ENCODE results near the gene BAD.

BAD gene

DNA sequence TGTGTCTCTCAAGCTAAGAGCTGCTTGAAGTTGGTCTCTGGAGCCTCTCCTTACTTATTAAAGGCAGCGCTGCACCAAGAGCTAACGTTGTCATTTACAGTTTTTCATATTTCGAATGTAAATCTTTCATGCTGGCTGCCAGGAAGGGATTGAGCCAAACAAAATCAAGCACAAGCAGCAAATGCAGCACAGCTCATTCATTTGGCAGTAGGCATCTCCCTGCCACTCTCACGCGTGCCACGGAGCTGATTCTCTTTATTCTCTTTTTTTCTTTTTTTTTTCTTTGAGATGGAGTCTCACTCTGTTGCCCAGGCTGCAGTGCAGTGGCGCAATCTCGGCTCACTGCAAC, 51.5 kb downstream of the BAD start:
- in situ Hi-C loops (cut with MboI; ENCODE audit: low sequenced_read_pairs), result no loop called here

DNA sequence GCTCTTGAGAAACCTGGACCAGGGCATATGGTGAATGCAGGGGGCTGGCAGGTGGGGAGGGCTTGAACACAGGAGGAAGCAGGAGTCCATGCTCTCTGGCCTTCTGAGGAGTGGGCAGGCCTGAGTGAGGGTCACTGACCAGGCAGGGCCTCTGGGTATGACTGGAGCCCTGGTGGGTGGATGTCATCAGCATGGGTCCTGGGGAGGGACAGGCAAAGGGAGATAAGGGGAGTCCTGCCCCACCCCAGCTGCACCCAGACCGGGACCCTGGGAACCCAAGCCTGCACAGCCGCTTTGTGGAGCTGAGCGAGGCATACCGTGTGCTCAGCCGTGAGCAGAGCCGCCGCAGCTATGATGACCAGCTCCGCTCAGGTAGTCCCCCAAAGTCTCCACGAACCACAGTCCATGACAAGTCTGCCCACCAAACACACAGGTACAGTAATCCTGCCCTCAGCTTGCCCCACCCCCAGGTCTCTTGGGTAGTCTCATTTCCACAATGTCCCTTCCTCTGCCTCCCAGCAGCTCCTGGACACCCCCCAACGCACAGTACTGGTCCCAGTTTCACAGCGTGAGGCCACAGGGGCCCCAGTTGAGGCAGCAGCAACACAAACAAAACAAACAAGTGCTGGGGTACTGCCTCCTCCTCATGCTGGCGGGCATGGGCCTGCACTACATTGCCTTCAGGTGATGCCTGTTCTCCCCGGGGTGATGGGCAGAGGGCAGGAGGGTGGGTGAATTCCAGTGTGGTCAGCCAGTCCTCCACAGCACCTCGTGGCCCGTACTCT, 52.1 kb downstream of the BAD start:
- in situ Hi-C loops (cut with MboI; ENCODE audit: low sequenced_read_pairs), result no loop called here

DNA sequence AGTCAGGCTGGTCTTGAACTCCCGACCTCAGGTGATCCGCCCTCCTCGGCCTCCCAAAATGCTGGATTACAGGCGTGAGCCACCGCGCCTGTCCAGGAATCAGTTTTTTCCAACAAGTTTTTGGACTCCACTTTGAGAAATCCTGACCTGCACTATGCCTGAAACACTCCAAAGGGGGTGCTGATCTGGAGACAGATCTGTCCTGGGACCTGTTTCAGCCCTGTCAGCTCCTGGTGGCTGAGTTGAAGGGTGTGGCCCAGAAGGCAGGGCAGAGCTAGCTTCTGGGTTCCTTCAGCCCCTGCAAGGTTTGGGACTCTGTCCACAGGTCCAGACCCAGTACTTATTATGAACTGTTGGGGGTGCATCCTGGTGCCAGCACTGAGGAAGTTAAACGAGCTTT, 52.9 kb downstream of the BAD start:
- in situ Hi-C loops (cut with MboI; ENCODE audit: low sequenced_read_pairs), result no loop called here

DNA sequence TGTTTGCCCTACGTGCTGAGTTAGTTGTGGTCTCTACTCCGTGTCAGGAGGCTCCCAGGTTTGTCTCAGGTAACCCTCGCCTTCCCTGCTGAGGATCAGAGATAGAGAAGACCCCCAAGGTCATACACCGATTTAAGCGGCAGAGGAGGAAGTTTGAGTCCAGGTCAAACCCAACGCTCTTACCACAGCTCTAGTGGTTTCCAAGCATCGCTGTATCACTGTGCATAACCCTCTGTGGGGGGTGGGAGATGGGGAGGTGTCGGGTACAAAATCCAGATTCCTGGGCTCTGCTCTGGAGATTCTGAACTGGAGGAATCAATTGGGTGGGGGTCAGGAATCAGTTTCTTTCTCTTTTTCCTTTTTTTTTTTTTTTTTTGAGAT, 53.5 kb downstream of the BAD start:
- in situ Hi-C loops (cut with MboI; ENCODE audit: low sequenced_read_pairs), result no loop called here

DNA sequence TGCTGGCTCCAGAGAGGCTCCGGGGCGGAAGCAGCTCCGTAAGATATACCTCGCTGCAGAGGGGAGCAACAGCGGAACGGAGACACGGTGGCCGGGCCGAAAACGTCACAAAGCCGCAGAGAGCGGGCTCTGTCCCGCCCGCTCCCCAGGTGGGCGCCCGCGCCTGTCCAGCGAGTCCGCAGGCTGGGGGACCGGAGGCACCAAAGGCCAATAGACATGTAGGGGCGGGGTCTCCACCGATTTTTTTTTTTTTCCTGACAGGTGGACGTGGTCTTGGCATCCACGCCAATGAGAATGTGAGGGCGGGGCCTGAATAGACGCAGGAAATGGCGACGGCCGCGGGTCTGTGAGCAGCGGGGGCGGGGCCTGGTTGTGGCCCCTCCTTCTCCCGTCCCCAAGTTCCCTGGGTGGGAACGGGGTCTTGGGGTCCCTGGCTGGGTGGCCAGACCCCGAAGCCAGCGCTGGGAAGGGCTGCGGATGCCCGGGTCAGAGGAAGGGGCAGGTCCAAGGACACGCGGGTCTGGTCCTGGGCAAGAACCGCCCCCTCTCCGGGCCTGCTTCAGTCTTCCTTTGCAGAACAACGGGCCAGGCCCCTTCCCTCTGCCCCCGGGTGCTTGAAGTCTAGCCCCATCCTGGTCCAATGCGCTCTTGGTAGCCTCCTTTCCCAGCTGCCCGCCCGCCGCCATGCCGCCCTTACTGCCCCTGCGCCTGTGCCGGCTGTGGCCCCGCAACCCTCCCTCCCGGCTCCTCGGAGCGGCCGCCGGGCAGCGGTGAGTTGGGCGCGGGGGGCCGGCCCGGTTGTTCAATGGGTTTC, 54.1 kb downstream of the BAD start, which contains the start of gene DNAJC4:
DNAJC4 (plus strand) TSS at position 378 of the 814 bp plus-strand sequence; CDS start at position 685, 307 bp downstream.
- in situ Hi-C loops (cut with MboI; ENCODE audit: low sequenced_read_pairs), result no loop called here

DNA sequence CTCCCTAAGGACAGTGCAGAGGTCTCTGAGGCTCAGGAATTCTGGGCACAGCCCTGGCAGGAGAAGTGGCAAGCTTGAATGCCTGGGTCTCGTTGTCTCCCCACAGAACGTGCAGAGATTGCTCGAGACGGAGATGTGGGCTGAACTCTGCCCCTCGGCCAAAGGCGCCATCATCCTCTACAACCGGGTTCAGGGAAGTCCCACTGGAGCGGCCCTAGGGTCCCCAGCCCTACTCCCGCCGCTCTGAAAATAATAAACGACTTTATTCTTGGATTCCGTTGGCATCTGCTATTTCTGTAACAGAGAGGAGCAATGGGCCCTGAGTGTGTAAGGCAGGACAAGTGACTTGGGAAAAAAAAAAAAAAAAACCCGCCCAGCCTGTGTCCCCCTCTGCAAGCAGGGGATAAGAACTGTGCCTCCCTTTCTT, 54.7 kb downstream of the BAD start:
- in situ Hi-C loops (cut with MboI; ENCODE audit: low sequenced_read_pairs), result no loop called here

DNA sequence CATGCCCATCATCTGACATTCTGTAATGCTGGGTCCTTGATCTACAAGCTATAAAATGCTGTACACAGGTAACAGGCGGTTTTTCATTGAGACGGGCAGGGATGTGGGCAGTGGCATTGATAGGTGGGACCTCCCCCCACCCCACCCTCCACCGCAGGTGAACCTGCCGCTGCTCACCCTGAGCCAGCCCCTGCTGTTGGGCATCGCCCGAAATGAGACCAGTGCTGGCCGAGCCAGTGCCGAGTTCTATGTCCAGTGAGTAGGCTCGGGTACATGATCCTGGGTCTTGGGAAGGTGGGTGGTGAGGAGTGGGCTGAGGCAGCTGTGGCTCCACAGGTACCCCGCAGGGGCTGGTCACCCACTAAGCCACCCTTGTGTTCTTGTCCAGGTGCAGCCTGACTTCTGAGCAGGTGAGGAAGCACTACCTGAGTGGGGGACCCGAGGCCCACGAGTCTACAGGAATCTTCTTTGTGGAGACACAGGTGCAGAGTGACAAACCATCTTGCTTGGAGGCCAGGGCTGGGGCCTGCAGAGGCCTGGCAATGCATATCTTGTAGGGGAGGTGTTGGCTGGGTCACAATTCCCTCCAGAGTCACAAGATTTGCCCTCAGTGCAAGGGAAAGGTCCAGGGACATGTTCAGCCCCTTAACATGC, 55.2 kb downstream of the BAD start:
- in situ Hi-C loops (cut with MboI; ENCODE audit: low sequenced_read_pairs), result no loop called here

DNA sequence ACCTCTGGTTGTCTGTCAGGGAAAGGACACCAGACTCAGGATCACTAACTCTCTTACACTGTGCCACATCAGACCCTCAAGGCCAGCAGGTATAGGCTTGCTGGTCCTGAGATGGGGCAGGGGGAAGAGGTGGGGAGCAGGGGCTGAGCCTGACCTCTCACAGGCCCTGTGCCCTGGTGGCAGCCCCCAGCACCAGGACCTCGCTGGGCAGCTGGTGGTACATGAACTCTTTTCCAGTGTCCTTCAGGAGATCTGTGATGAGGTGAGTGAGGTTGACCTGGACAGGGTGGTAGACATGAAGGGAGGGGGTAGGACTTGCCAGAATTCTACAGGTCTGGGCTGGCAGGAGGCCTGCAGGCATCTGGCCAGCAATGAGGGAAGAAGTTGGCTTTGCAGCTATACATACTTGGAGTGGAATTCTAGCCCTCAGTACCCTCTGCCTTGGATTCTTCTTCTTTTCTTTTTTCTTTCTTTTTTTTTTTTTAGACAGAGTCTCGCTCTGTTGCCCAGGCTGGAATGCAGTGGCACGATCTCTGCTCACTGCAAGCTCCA, 57.0 kb downstream of the BAD start:
- in situ Hi-C loops (cut with MboI; ENCODE audit: low sequenced_read_pairs), result no loop called here

DNA sequence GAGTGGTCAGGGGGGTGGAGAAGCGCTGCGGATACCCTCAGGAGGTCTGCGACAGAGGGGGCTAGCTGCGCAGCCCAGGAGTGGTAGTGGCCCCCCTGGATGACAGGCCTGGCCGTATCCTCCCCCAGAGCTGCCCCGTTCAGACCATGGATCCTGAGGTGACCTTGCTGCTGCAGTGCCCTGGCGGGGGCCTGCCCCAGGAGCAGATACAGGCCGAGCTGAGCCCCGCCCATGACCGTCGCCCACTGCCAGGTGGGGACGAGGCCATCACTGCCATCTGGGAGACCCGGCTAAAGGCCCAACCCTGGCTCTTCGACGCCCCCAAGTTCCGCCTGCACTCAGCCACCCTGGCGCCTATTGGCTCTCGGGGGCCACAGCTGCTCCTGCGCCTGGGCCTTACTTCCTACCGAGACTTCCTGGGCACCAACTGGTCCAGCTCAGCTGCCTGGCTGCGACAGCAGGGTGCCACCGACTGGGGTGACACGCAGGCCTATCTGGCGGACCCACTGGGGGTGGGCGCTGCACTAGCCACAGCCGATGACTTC, 57.9 kb downstream of the BAD start:
- in situ Hi-C loops (cut with MboI; ENCODE audit: low sequenced_read_pairs), result no loop called here

DNA sequence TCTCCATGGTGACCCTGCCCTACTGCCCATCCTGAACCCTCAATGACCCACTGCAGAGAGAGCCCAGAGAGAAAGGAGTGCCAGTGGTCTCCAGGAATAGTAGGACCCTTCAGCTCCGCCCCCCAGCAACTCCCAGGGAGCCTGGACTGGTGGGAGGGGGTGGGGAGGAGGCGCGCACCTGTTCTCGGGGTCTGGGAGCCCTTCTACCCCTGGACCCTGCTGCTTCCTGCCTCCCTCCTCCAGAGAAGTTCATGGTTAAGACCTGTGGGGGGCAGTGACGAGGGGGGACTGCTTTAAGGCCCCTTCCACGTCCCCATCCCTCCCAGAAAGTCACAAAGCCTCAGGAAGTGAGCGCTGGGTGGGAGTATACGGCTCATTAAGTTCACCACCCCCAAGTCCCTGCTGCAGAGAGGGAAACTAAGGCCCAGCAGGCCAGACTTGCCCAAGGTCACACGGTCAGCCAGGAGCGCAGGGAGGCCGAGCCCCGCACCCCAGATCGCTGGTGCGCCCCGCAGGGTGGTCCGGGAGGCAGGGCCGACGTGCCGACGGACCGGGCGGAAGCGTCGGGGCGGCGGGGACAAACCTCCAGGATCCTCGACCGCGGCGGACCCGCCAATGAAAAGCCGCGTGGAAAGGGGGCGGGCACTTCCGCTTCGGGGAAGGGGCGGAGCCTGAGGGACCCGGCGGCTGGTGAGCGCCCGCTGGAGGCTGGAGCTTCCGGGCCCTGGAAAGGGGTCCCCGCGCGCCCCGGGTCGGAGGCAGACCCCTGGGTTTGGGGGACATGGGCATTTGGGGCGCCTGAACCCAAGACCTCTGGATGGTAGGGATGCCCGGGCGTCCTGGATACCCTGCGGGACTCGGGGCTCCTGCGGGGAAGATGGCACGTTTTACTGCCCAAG, 58.6 kb downstream of the BAD start, which contains the start of the genes NUDT22 and TRPT1:
NUDT22 (plus strand) TSS at position 667 of the 899 bp plus-strand sequence. CDS start 379 bp downstream, outside the sequence.
TRPT1 (minus strand) TSS at position 579 of the 899 bp plus-strand sequence; CDS start at position 253, 326 bp downstream.
- in situ Hi-C loops (cut with MboI; ENCODE audit: low sequenced_read_pairs), result no loop called here

DNA sequence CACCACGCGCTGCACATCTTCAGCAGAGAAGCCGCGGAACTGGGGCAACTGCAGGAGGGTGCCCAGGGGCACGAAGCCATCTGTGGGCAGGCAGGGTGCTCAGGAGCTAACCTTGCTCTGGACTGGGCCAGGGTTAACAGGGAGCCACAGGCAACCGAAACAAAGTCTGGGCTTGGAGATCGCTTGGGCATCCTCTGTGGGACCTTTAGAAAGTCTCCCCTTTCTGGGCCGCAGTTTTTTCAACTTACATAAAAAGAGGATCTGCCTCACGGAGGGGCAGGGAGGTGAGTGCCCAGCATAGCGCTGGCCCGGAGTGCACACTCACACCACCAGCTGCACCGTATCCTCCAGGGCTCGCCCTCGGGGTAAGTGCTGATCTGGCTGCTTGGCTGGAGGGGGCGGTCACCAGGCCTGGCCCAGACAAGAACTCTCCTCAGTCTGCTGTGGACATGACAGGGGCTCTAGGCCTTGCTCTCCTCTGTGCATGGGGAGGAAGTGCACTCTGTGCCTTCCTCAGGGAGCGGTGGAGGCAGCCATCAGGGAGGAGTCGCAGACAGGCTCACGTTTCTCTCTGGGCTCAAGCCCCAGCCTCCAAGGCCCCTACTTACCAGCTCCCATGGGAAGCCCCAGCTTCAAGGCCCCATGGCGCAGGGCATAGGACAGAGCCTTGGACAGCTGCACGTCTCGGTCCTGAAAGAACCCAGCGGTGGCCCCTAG, 59.4 kb downstream of the BAD start:
- in situ Hi-C loops (cut with MboI; ENCODE audit: low sequenced_read_pairs), result no loop called here

DNA sequence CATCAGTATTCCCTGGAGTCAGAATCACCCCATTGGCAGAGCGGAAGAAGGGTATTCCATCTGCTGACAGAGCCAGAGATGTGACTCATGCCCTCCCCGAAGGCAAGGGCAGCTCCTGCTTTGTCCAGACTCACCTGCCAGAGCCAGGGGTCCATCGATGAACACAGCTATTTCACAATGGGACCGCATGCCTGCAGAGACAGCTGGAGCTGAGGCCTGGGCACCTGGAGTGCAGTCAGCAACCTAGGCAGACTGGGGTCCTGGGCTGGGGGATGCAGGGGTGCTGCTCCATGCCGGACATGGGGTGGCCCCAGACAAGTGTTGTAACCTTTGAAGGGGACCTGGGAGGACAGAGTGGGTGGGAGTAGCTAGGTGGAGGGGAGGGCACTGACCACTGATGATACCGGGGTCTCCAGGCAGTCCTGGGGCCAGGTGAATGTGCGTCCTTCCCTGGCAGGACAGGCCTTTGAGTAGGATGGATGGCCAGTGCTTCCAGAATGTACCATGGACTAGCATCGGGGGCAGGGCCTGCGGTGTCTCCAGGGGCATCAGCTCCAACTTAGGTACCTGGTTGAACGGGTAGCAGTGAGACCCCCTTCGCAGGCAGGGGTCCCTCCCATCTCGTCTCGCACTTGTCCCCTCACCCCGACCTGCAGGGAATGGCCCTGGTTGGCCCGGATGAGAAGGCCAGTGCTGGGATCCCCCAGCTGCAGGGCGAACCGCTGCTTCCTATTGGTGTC, 60.1 kb downstream of the BAD start:
- in situ Hi-C loops (cut with MboI; ENCODE audit: low sequenced_read_pairs), result no loop called here

DNA sequence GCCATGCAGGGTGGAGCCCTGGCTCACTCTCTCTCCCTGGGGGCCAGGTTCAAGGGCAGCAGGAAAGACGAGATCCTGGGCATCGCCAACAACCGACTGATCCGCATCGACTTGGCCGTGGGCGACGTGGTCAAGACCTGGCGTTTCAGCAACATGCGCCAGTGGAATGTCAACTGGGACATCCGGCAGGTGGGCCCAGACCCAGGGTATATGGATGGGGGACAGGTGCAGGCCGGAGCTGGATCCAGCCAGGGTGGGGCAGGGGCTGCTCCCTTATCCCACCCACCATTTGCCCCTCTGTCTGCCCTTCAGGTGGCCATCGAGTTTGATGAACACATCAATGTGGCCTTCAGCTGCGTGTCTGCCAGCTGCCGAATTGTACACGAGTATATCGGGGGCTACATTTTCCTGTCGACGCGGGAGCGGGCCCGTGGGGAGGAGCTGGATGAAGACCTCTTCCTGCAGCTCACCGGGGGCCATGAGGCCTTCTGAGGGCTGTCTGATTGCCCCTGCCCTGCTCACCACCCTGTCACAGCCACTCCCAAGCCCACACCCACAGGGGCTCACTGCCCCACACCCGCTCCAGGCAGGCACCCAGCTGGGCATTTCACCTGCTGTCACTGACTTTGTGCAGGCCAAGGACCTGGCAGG, 61.3 kb downstream of the BAD start:
- in situ Hi-C loops (cut with MboI; ENCODE audit: low sequenced_read_pairs), result no loop called here

DNA sequence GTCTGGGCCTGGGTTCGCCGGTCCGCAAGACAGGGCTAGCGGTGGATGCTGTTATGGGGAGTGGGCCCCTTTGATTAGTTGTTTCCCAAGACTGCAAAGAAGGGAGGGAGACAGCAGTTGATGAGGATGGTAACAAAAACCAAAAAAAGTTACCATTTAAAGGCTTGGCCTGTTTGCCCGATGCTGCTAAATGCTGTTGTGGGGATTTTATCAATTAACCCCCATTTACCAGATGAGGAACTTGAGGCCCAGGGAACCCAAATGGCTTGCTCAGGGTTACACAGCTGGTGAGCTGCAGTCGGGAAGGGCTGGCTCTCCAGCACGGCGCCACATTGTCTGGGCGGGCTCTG, 61.8 kb downstream of the BAD start:
- in situ Hi-C loops (cut with MboI; ENCODE audit: low sequenced_read_pairs), result no loop called here

DNA sequence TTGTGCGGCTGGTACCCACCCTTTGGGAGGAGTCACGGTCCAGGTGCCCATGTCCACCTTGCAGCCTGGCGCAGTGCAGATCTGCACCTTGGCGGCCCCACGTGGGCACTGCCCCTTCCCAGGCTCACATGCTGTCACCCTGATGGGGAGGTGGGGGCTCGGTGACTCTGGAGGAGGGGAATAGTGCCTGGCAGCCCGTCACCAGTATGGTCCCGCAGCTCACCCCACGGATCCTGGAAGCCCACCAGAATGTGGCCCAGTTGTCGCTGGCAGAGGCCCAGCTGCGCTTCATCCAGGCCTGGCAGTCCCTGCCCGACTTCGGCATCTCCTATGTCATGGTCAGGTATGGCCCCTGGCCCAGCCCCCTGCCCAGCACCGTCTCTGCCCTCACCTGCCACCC, 63.7 kb downstream of the BAD start:
- in situ Hi-C loops (cut with MboI; ENCODE audit: low sequenced_read_pairs), result no loop called here

DNA sequence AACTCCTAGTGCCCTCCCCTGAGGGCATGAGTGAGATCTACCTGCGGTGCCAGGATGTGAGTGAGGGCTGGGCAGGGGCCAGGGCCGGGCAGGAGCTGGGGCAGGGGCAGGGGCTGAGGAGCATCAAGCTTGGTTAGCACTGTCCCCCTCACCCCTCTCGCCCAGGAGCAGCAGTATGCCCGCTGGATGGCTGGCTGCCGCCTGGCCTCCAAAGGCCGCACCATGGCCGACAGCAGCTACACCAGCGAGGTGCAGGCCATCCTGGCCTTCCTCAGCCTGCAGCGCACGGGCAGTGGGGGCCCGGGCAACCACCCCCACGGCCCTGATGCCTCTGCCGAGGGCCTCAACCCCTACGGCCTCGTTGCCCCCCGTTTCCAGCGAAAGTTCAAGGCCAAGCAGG, 64.2 kb downstream of the BAD start:
- in situ Hi-C loops (cut with MboI; ENCODE audit: low sequenced_read_pairs), result no loop called here
